ENCODE measurements around the gene SRSF1.

GRCh38 chr17:57957120-57957850 lies 49.8 kb downstream of the SRSF1 start:
- TF ChIP-seq POLR2A (IDR thresholded peaks at IDR 0.05) (no peak), CTCF (IDR thresholded peaks at IDR 0.05) (no peak)

All from sigmoid colon (tissue), 3 donors.